ENCODE measurements around the gene PTPRN2. TPM values are rescaled to one million over a fixed set of nuclear protein-coding genes. Genes with fewer than 3 reads are reported as not detected.

The PTPRN2 gene
- total RNA-seq, 1 donor from 2014 or later: 0.72 TPM

GRCh38 chr7:158372400-158373342 lies 215.0 kb downstream of the PTPRN2 start:
- no peak for DNase-seq (ENCODE audit: low spot score)

GRCh38 chr7:158371856-158372255 lies 215.8 kb downstream of the PTPRN2 start:
- no peak for DNase-seq (ENCODE audit: low spot score)

GRCh38 chr7:158369866-158370265 lies 217.8 kb downstream of the PTPRN2 start:
- no peak for DNase-seq (ENCODE audit: low spot score)

GRCh38 chr7:158369290-158369689 lies 218.3 kb downstream of the PTPRN2 start:
- DNase-seq (ENCODE audit: low spot score): no peak

GRCh38 chr7:158368449-158368848 lies 219.2 kb downstream of the PTPRN2 start:
- no peak for DNase-seq (ENCODE audit: low spot score)

GRCh38 chr7:158367634-158367982 lies 220.0 kb downstream of the PTPRN2 start:
- DNase-seq (ENCODE audit: low spot score): no peak

- DNase-seq (ENCODE audit: low spot score): no peak
Measured at GRCh38 chr7:158366916-158367633, 220.5 kb downstream of the PTPRN2 start.

GRCh38 chr7:158366346-158366745 lies 221.3 kb downstream of the PTPRN2 start:
- no peak for DNase-seq (ENCODE audit: low spot score)

- no peak for DNase-seq (ENCODE audit: low spot score)
Measured at GRCh38 chr7:158365267-158365666, 222.4 kb downstream of the PTPRN2 start.

- DNase-seq (ENCODE audit: low spot score): no peak
Measured at GRCh38 chr7:158364451-158364850, 223.2 kb downstream of the PTPRN2 start.

GRCh38 chr7:158362912-158363905 lies 224.4 kb downstream of the PTPRN2 start:
- DNase-seq (ENCODE audit: low spot score): no peak

- no peak for DNase-seq (ENCODE audit: low spot score)
Measured at GRCh38 chr7:158362001-158362400, 225.6 kb downstream of the PTPRN2 start.

GRCh38 chr7:158361326-158361946 lies 226.2 kb downstream of the PTPRN2 start:
- DNase-seq (ENCODE audit: low spot score): no peak

GRCh38 chr7:158358926-158359645 lies 228.5 kb downstream of the PTPRN2 start:
- DNase-seq (ENCODE audit: low spot score): no peak

- DNase-seq (ENCODE audit: low spot score): no peak
Measured at GRCh38 chr7:158357898-158358821, 229.5 kb downstream of the PTPRN2 start.

- DNase-seq (ENCODE audit: low spot score): no peak
Measured at GRCh38 chr7:158357106-158357897, 230.3 kb downstream of the PTPRN2 start.

GRCh38 chr7:158356454-158356853 lies 231.2 kb downstream of the PTPRN2 start:
- DNase-seq (ENCODE audit: low spot score): no peak

GRCh38 chr7:158355456-158356065 lies 232.1 kb downstream of the PTPRN2 start:
- no peak for DNase-seq (ENCODE audit: low spot score)

Data from umbilical cord (tissue), 2 donors.